NB4 (cell line): ENCODE results near the gene SMCO4.

Source experiments
- DNase-seq: peaks from one replicate; pipeline ENCODE4 v3.0.0; 2010; ENCODE audit warnings: low read depth
- H3K4me3 ChIP-seq: one replicate; pipeline ENCODE4 v1.5.1; 2011; ENCODE audit warnings: mild to moderate bottlenecking, low read depth, low read length, moderate library complexity
- CTCF ChIP-seq: IDR thresholded peaks from one replicate; pipeline ENCODE4 v1.5.1; 2012; ENCODE audit warnings: low read depth, low read length
- MAX ChIP-seq: IDR thresholded peaks from 2 replicates; pipeline ENCODE4 v1.6.1; 2011; ENCODE audit warnings: low read depth, low read length
- MYC ChIP-seq: IDR thresholded peaks from 2 replicates; pipeline ENCODE4 v1.6.1; 2011; ENCODE audit warnings: low read depth, low read length
- POLR2A ChIP-seq: IDR thresholded peaks from 2 replicates; pipeline ENCODE4 v1.6.1; 2011; ENCODE audit warnings: mild to moderate bottlenecking; ENCODE audit not compliant: insufficient read length; ENCODE audit errors: extremely low read depth

Gene SMCO4

GRCh38 chr11:93528757-93529645, 14.2 kb downstream of the SMCO4 start:
- H3K4me3 ChIP-seq = no peak overlapping the region
- TF ChIP-seq MYC (no peak), POLR2A (no peak), CTCF (no peak), MAX (no peak)
- DNase-seq = no peak

GRCh38 chr11:93528252-93528651, 14.9 kb downstream of the SMCO4 start:
- no peak for DNase-seq
- H3K4me3 ChIP-seq = no peak overlapping the region

GRCh38 chr11:93526641-93527583, 16.3 kb downstream of the SMCO4 start:
- DNase-seq = no peak
- H3K4me3 ChIP-seq = no peak overlapping the region
- TF ChIP-seq MAX (no peak), CTCF (no peak), MYC (no peak), POLR2A (no peak)

More at GRCh38 chr11:93528252-93528651, 14.9 kb downstream of the SMCO4 start:
- TF ChIP-seq MYC (no peak), CTCF (no peak), MAX (no peak)

GRCh38 chr11:93526346-93526633, 16.9 kb downstream of the SMCO4 start:
- no peak for DNase-seq
- TF ChIP-seq MAX = no peak
- TF ChIP-seq MYC = no peak
- TF ChIP-seq CTCF = no peak
- no peak for TF ChIP-seq POLR2A
- H3K4me3 ChIP-seq = no peak overlapping the region

- peak; percentile 49 for DNase-seq
- no peak overlapping the region for H3K4me3 ChIP-seq
- no peak for TF ChIP-seq POLR2A
Observed at GRCh38 chr11:93525601-93526345, 17.4 kb downstream of the SMCO4 start.

GRCh38 chr11:93524858-93525257, 18.3 kb downstream of the SMCO4 start:
- no peak overlapping the region for H3K4me3 ChIP-seq
- TF ChIP-seq CTCF (no peak), MAX (no peak), MYC (no peak), POLR2A (no peak)
- DNase-seq = no peak
